GM23338 (cell line): ENCODE results near the gene TMPRSS2. TPM values are rescaled to one million over a fixed set of nuclear protein-coding genes. Genes with fewer than 3 reads are reported as not detected.

Source experiments
- CREB1 ChIP-seq: fragments of 250-450 bp; sonication (Bioruptor Pico); IDR thresholded peaks from 2 replicates; pipeline ENCODE4 v1.5.0; 2020; ENCODE audit warnings: low read depth, mild to moderate bottlenecking, moderate library complexity
- EZH2phosphoT487 ChIP-seq: fragments of 200-600 bp; sonication (generic); IDR thresholded peaks from one replicate; pipeline ENCODE4 v1.8.1; 2018; ENCODE audit warnings: antibody characterized with exemption; ENCODE audit not compliant: unreplicated experiment
- JUNB ChIP-seq: IDR thresholded peaks from one replicate; pipeline ENCODE4 v1.6.1; 2016; ENCODE audit warnings: antibody characterized with exemption; ENCODE audit not compliant: unreplicated experiment
- NANOG ChIP-seq: IDR thresholded peaks from 2 replicates; pipeline ENCODE4 v1.6.1; 2016; ENCODE audit warnings: antibody characterized with exemption, borderline replicate concordance
- POLR2AphosphoS5 ChIP-seq: IDR thresholded peaks from 2 replicates; pipeline ENCODE4 v1.6.1; 2016; ENCODE audit warnings: antibody characterized with exemption, low read depth
- STAT1 ChIP-seq: IDR thresholded peaks from one replicate; pipeline ENCODE4 v1.6.1; 2016; ENCODE audit warnings: antibody characterized with exemption; ENCODE audit not compliant: unreplicated experiment
- ZNF114 ChIP-seq: fragments of 250-450 bp; sonication (Bioruptor Pico); IDR thresholded peaks from 2 replicates; pipeline ENCODE4 v1.5.0; 2020; ENCODE audit warnings: mild to moderate bottlenecking, moderate library complexity
- ZNF331 ChIP-seq: fragments of 250-450 bp; sonication (Bioruptor Pico); IDR thresholded peaks from 2 replicates; pipeline ENCODE4 v1.5.0; 2020; ENCODE audit warnings: low read depth, mild to moderate bottlenecking, moderate library complexity
- polyA plus RNA-seq: library from polyadenylated mRNA; unstranded; fragments of >200 nt; fragmentation: Nextera tagmentation; extraction: Ambion mirVana; gene quantifications from 2 replicates; pipeline ENCODE4 v1.2.1, GENCODE V29; 2016
- total RNA-seq: library from RNA; depleted of rRNA; stranded (reverse); fragments of >200 nt; shearing (Covaris generic); gene quantifications from 2 replicates; pipeline ENCODE4 v1.2.3, GENCODE V29; 2014
- TF ChIP-seq, protein P1 (sequence below): fragments of 250-450 bp; sonication (Bioruptor Pico); IDR thresholded peaks from 2 replicates; pipeline ENCODE4 v1.5.0; 2020; ENCODE audit warnings: mild to moderate bottlenecking, moderate library complexity
- TF ChIP-seq, protein P2 (sequence below): IDR thresholded peaks from 2 replicates; pipeline ENCODE4 v1.6.1; 2016; ENCODE audit warnings: antibody characterized with exemption
- TF ChIP-seq, protein P3 (sequence below), 2 experiments: fragments of 200-600 bp in 1 of 2; sonication (generic) in 1 of 2; conservative IDR thresholded peaks; 2 replicates each; pipeline versions ENCODE4 v1.5.1 to v1.6.1; 2016 to 2017; ENCODE audit warnings: antibody characterized with exemption in 2 of 2, low read depth in 2 of 2, mild to moderate bottlenecking in 2 of 2, moderate library complexity in 1 of 2

TMPRSS2 gene
- total and polyA plus RNA-seq, 2 experiments from 2014 or later = 2.3 to 4.9 TPM

DNA sequence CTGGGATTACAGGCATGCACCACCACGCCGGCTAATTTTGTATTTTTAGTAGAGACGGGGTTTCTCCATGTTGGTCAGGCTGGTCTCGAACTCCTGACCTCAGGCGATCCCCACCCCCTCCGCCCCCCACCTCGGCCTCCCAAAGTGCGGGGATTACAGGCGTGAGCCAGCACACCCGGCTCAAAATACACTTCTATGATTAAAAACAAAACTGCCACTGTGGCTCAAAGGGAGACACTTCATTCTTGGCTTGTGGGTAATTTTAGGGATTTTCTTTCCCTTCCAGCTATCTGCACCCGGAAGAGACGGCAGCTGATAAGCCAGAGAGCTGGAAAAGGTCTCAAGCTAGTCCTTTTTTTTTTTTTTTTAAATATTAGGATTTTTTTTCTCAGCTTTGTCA lies 24.5 kb downstream of the TMPRSS2 start (continued):
- TF ChIP-seq, protein P1, sequence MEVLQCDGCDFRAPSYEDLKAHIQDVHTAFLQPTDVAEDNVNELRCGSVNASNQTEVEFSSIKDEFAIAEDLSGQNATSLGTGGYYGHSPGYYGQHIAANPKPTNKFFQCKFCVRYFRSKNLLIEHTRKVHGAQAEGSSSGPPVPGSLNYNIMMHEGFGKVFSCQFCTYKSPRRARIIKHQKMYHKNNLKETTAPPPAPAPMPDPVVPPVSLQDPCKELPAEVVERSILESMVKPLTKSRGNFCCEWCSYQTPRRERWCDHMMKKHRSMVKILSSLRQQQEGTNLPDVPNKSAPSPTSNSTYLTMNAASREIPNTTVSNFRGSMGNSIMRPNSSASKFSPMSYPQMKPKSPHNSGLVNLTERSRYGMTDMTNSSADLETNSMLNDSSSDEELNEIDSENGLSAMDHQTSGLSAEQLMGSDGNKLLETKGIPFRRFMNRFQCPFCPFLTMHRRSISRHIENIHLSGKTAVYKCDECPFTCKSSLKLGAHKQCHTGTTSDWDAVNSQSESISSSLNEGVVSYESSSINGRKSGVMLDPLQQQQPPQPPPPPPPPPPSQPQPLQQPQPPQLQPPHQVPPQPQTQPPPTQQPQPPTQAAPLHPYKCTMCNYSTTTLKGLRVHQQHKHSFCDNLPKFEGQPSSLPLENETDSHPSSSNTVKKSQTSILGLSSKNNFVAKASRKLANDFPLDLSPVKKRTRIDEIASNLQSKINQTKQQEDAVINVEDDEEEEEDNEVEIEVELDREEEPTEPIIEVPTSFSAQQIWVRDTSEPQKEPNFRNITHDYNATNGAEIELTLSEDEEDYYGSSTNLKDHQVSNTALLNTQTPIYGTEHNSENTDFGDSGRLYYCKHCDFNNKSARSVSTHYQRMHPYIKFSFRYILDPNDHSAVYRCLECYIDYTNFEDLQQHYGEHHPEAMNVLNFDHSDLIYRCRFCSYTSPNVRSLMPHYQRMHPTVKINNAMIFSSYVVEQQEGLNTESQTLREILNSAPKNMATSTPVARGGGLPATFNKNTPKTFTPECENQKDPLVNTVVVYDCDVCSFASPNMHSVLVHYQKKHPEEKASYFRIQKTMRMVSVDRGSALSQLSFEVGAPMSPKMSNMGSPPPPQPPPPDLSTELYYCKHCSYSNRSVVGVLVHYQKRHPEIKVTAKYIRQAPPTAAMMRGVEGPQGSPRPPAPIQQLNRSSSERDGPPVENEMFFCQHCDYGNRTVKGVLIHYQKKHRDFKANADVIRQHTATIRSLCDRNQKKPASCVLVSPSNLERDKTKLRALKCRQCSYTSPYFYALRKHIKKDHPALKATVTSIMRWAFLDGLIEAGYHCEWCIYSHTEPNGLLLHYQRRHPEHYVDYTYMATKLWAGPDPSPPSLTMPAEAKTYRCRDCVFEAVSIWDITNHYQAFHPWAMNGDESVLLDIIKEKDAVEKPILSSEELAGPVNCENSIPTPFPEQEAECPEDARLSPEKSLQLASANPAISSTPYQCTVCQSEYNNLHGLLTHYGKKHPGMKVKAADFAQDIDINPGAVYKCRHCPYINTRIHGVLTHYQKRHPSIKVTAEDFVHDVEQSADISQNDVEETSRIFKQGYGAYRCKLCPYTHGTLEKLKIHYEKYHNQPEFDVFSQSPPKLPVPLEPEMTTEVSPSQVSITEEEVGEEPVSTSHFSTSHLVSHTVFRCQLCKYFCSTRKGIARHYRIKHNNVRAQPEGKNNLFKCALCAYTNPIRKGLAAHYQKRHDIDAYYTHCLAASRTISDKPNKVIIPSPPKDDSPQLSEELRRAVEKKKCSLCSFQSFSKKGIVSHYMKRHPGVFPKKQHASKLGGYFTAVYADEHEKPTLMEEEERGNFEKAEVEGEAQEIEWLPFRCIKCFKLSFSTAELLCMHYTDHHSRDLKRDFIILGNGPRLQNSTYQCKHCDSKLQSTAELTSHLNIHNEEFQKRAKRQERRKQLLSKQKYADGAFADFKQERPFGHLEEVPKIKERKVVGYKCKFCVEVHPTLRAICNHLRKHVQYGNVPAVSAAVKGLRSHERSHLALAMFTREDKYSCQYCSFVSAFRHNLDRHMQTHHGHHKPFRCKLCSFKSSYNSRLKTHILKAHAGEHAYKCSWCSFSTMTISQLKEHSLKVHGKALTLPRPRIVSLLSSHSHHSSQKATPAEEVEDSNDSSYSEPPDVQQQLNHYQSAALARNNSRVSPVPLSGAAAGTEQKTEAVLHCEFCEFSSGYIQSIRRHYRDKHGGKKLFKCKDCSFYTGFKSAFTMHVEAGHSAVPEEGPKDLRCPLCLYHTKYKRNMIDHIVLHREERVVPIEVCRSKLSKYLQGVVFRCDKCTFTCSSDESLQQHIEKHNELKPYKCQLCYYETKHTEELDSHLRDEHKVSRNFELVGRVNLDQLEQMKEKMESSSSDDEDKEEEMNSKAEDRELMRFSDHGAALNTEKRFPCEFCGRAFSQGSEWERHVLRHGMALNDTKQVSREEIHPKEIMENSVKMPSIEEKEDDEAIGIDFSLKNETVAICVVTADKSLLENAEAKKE (CRISPR knock-in tag) = no peak
- TF ChIP-seq, protein P2, sequence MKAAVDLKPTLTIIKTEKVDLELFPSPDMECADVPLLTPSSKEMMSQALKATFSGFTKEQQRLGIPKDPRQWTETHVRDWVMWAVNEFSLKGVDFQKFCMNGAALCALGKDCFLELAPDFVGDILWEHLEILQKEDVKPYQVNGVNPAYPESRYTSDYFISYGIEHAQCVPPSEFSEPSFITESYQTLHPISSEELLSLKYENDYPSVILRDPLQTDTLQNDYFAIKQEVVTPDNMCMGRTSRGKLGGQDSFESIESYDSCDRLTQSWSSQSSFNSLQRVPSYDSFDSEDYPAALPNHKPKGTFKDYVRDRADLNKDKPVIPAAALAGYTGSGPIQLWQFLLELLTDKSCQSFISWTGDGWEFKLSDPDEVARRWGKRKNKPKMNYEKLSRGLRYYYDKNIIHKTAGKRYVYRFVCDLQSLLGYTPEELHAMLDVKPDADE = no peak
- TF ChIP-seq NANOG (no peak), STAT1 (no peak), EZH2phosphoT487 (no peak), ZNF114 (no peak), ZNF331 (CRISPR knock-in tag) (no peak), JUNB (no peak), POLR2AphosphoS5 (no peak), CREB1 (CRISPR knock-in tag) (no peak)
- TF ChIP-seq, protein P3, sequence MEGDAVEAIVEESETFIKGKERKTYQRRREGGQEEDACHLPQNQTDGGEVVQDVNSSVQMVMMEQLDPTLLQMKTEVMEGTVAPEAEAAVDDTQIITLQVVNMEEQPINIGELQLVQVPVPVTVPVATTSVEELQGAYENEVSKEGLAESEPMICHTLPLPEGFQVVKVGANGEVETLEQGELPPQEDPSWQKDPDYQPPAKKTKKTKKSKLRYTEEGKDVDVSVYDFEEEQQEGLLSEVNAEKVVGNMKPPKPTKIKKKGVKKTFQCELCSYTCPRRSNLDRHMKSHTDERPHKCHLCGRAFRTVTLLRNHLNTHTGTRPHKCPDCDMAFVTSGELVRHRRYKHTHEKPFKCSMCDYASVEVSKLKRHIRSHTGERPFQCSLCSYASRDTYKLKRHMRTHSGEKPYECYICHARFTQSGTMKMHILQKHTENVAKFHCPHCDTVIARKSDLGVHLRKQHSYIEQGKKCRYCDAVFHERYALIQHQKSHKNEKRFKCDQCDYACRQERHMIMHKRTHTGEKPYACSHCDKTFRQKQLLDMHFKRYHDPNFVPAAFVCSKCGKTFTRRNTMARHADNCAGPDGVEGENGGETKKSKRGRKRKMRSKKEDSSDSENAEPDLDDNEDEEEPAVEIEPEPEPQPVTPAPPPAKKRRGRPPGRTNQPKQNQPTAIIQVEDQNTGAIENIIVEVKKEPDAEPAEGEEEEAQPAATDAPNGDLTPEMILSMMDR (conservative IDR thresholded peaks at IDR 0.05; ENCODE audit: low read depth in 2 of 2) = no peak
